PC-3 (cell line): ENCODE measurements around the gene USP30. TPM values are rescaled to one million over a fixed set of nuclear protein-coding genes. Genes with fewer than 3 reads are reported as not detected.

Source experiments
- ATAC-seq: fragments of 200-7000 bp; cut with Tn5 transposase; 2 replicates; pipeline ENCODE4 v1.9.1; 2020; ENCODE audit warnings: mild to moderate bottlenecking, moderate library complexity
- BruUV-seq: library from RNA; stranded (reverse); fragments of 400-500 nt; replicated peaks from 2 replicates; lab custom pipeline; 2021; lab: Mats Ljungman, UMichigan
- CTCF ChIA-PET: fragments of 300-600 bp; sonication (Branson Sonifier 250); formaldehyde crosslinking; loops from one replicate; lab custom pipeline; 2022; ENCODE audit warnings: antibody characterized with exemption; lab: Charles Lee
- POLR2A ChIA-PET: fragments of 300-600 bp; sonication (Branson Sonifier 250); formaldehyde crosslinking; loops from one replicate; lab custom pipeline; 2022; ENCODE audit warnings: antibody characterized with exemption; ENCODE audit not compliant: unreplicated experiment; lab: Charles Lee
- DNase-seq: peaks from one replicate; pipeline ENCODE4 v3.0.0-alpha.2; 2015
- H2AFZ ChIP-seq: fragments of 300-600 bp; sonication (generic); 2 replicates; pipeline ENCODE4 v1.6.0; 2016; ENCODE audit warnings: antibody characterized with exemption, low read length
- H3F3A ChIP-seq: fragments of 300-600 bp; sonication (generic); one replicate; pipeline ENCODE4 v1.6.0; 2017; ENCODE audit warnings: antibody characterized with exemption, low read length, control low read depth, mild to moderate bottlenecking; ENCODE audit not compliant: unreplicated experiment
- H3K27ac ChIP-seq: fragments of 300-600 bp; sonication (generic); 2 replicates; pipeline ENCODE4 v1.5.1; 2016; ENCODE audit warnings: mild to moderate bottlenecking, low read length
- H3K27me3 ChIP-seq: fragments of 300-600 bp; sonication (generic); 2 replicates; pipeline ENCODE4 v1.6.1; 2016; ENCODE audit warnings: low read length, mixed read lengths
- H3K36me3 ChIP-seq: fragments of 300-600 bp; sonication (generic); 2 replicates; pipeline ENCODE4 v1.6.1; 2016; ENCODE audit warnings: low read depth, mixed run types, low read length, mixed read lengths
- H3K4me1 ChIP-seq: fragments of 300-600 bp; sonication (generic); 2 replicates; pipeline ENCODE4 v1.5.1; 2016; ENCODE audit warnings: low read length; ENCODE audit not compliant: insufficient read depth
- H3K4me2 ChIP-seq: fragments of 300-600 bp; sonication (generic); 2 replicates; pipeline ENCODE4 v1.6.0; 2016; ENCODE audit warnings: low read length
- H3K4me3 ChIP-seq: fragments of 300-600 bp; sonication (generic); 2 replicates; pipeline ENCODE4 v1.5.1; 2016; ENCODE audit warnings: mild to moderate bottlenecking, low read length, mixed read lengths
- H3K79me2 ChIP-seq: fragments of 300-600 bp; sonication (generic); 2 replicates; pipeline ENCODE4 v1.6.1; 2017; ENCODE audit warnings: low read length, mixed read lengths
- H3K9ac ChIP-seq: fragments of 300-600 bp; sonication (generic); 2 replicates; pipeline ENCODE4 v1.6.0; 2016; ENCODE audit warnings: mild to moderate bottlenecking, low read length
- H3K9me2 ChIP-seq: fragments of 300-600 bp; sonication (generic); replicated peaks from 2 replicates; pipeline ENCODE4 v1.6.1; 2016; ENCODE audit warnings: mixed run types, low read length, mixed read lengths
- H3K9me3 ChIP-seq: fragments of 300-600 bp; sonication (generic); 2 replicates; pipeline ENCODE4 v1.6.1; 2016; ENCODE audit warnings: low read length, mixed read lengths
- H4K20me1 ChIP-seq: fragments of 300-600 bp; sonication (generic); 2 replicates; pipeline ENCODE4 v1.6.1; 2016; ENCODE audit warnings: low read length, mixed read lengths
- CTCF ChIP-seq: fragments of 300-600 bp; sonication (generic); conservative IDR thresholded peaks from 2 replicates; pipeline ENCODE4 v1.5.1; 2017; ENCODE audit warnings: antibody characterized with exemption, low read depth, mild to moderate bottlenecking, low read length
- EZH2 ChIP-seq: fragments of 300-600 bp; sonication (generic); IDR thresholded peaks from one replicate; pipeline ENCODE4 v1.6.1; 2017; ENCODE audit warnings: antibody characterized with exemption, mild to moderate bottlenecking, low read length; ENCODE audit not compliant: unreplicated experiment
- EZH2phosphoT487 ChIP-seq: fragments of 300-600 bp; sonication (generic); IDR thresholded peaks from 2 replicates; pipeline ENCODE4 v1.6.1; 2018; ENCODE audit warnings: mild to moderate bottlenecking, antibody characterized with exemption, low read length, borderline replicate concordance
- intact Hi-C: fragments of 100-400 bp; cut with micrococcal nuclease; formaldehyde crosslinking; loops from 2 replicates; pipeline ENCODE4 v1.9.0; 2023
- total RNA-seq: library from RNA; depleted of rRNA; stranded (reverse); fragments of >200 nt; gene quantifications from 2 replicates; pipeline ENCODE4 v1.2.3, GENCODE V29; 2014

Gene USP30
- total RNA-seq, 1 experiment from 2014 or later = 13.6 TPM

- Histone ChIP-seq H3K4me2 (peak within 1 kb of the TSS; percentile 95), H3K27me3 (no peaks in the 10 kb centered on the region), H2AFZ (peak within 1 kb of the TSS; percentile 97), H3K79me2 (peaks cover 35% of the 10 kb centered on the region), H3K9ac (peak within 1 kb of the TSS; percentile 96), H3K9me3 (no peaks in the 10 kb centered on the region), H3K27ac (peak within 1 kb of the TSS; percentile 75), H3K36me3 (peaks cover 22% of the 10 kb centered on the region), H3K4me3 (peak within 1 kb of the TSS; percentile 83), H4K20me1 (peaks cover 22% of the 10 kb centered on the region), H3F3A (no peaks in the 10 kb centered on the region), H3K9me2 (no peaks in the 10 kb centered on the region), H3K4me1 (peaks cover 17% of the 10 kb centered on the region)
- no TSS peak for BruUV-seq
- ATAC-seq (peak; percentile 92), DNase-seq (peak; percentile 98)
- intact Hi-C loops = loop anchor here (1.0 to 10.0 kb wide), 3 partner anchors 95 to 582 kb away; partner anchors contain the start of genes CORO1C and FICD
- TF ChIP-seq CTCF = no peak
- ChIA-PET CTCF (interaction anchor here (1.5 kb wide), 1 partner anchor 14 kb away, joined by 4 read pairs; no protein-coding TSS in a partner anchor), POLR2A (no interaction called here)
These were observed 45.2 kb downstream of the USP30 start, which contains the start of gene UNG for GRCh38 chr12:109097435-109098182. UNG (plus strand) TSS chr12:109097597; CDS start chr12:109097680, 83 bp downstream.

GRCh38 chr12:109098183-109098604, 45.8 kb downstream of the USP30 start:
- BruUV-seq = TSS peak; percentile 61
- ATAC-seq (peak; percentile 36), DNase-seq (peak; percentile 39)
- H3K9ac ChIP-seq = peak overlapping the region; percentile 96
- H3K9me2 ChIP-seq = no peaks in the 10 kb centered on the region
- H3K79me2 ChIP-seq = peaks cover 29% of the 10 kb centered on the region
- H3K36me3 ChIP-seq = peaks cover 24% of the 10 kb centered on the region
- CTCF ChIA-PET = interaction anchor here (0.5 to 1.5 kb wide), 2 partner anchors 14 to 429 kb away, joined by 4 to 5 read pairs; no protein-coding TSS in a partner anchor
- H3K4me1 ChIP-seq = peaks cover 11% of the 10 kb centered on the region
- H3F3A ChIP-seq = no peaks in the 10 kb centered on the region
- no peaks in the 10 kb centered on the region for H3K9me3 ChIP-seq
- peak overlapping the region; percentile 95 for H3K4me2 ChIP-seq
- no peaks in the 10 kb centered on the region for H3K27me3 ChIP-seq
- intact Hi-C loops = loop anchor here (1.0 to 10.0 kb wide), 3 partner anchors 94 to 583 kb away; partner anchors contain the start of genes CORO1C and FICD
- H2AFZ ChIP-seq = peak overlapping the region; percentile 82
- H4K20me1 ChIP-seq = peaks cover 22% of the 10 kb centered on the region
- H3K4me3 ChIP-seq = peak overlapping the region; percentile 83
- TF ChIP-seq EZH2phosphoT487 (no peak), EZH2 (no peak), CTCF (no peak)
- peak overlapping the region; percentile 46 for H3K27ac ChIP-seq
- POLR2A ChIA-PET = interaction anchor here (0.5 kb wide), 1 partner anchor 53 kb away, joined by 4 read pairs; no protein-coding TSS in a partner anchor
